ENCODE results near the gene AMH.

DNA sequence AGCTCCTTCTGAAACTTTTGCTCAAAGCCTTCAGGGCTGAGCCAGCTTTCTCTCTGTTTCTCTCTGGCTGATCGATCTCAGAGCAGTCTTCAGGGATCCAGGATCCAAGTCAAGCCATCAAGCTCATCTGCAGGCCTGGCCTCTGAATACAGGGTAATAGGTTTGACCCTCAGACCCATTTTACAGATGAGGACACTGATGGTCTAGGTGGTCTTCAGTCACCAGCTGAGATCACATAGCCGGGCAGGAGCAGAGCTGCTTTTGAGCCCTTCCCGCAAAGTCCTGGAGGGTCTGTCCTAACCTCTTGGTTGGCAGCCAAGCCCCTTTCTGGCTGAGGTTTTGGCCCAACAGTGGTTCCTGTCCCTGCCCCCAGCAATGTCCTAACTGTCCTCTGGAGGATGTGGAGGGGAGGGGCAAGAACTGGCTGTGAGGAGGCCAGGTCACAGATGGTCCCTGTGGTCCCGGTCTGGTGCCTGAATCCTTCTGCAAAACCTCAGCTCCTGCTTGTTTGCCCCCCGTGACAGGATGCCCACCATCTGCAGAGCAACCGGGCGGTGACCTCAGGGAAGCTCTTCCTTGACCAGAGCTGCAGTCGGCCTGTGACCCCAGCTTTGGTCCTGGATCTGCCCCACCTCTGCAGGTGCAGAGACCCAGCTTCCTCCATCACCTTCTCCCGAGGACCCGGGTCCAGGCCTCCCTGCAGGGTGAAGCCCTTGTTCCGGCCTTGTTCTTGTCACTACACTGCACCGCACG lies 38.6 kb downstream of the AMH start:
- TF ChIP-seq CTCF (IDR thresholded peaks at IDR 0.05) (no peak), POLR2A (IDR thresholded peaks at IDR 0.05) (no peak)
